ENCODE measurements around the gene EVA1C. TPM values are rescaled to one million over a fixed set of nuclear protein-coding genes. Genes with fewer than 3 reads are reported as not detected.

EVA1C gene
- total and polyA plus RNA-seq, 2 experiments from 2014 or later: 4.6 to 6.9 TPM

GRCh38 chr21:32457962-32458361, 45.5 kb downstream of the EVA1C start:
- DNase-seq (ENCODE audit: low spot score): no peak
- H3K4me3 Mint-ChIP-seq: no peak overlapping the region
- peaks cover 18% of the 10 kb centered on the region for H3K36me3 Mint-ChIP-seq (ENCODE audit: low read depth)
- H3K27ac Mint-ChIP-seq: no peak overlapping the region
- Histone ChIP-seq H2AFZ (no peak overlapping the region), H3K4me2 (no peak overlapping the region), H3K79me2 (replicated peaks; ENCODE audit: insufficient read depth) (no peaks in the 10 kb centered on the region), H3K36me3 (ENCODE audit: insufficient read depth) (no peaks in the 10 kb centered on the region), H3K27ac (ENCODE audit: low read depth) (no peak overlapping the region), H3F3A (replicated peaks; ENCODE audit: low read depth) (no peaks in the 10 kb centered on the region), H3K4me3 (no peak overlapping the region), H3K9me2 (ENCODE audit: insufficient read depth) (peaks cover 7% of the 10 kb centered on the region), H3K27me3 (ENCODE audit: insufficient read depth) (no peaks in the 10 kb centered on the region), H4K20me1 (replicated peaks; ENCODE audit: insufficient read depth) (no peaks in the 10 kb centered on the region), H3K4me1 (ENCODE audit: insufficient read depth) (no peaks in the 10 kb centered on the region)
- H3K27me3 Mint-ChIP-seq (ENCODE audit: insufficient read depth, low read depth, poor library complexity): peaks cover 1% of the 10 kb centered on the region
- no peak for ATAC-seq
- TF ChIP-seq, protein P1, sequence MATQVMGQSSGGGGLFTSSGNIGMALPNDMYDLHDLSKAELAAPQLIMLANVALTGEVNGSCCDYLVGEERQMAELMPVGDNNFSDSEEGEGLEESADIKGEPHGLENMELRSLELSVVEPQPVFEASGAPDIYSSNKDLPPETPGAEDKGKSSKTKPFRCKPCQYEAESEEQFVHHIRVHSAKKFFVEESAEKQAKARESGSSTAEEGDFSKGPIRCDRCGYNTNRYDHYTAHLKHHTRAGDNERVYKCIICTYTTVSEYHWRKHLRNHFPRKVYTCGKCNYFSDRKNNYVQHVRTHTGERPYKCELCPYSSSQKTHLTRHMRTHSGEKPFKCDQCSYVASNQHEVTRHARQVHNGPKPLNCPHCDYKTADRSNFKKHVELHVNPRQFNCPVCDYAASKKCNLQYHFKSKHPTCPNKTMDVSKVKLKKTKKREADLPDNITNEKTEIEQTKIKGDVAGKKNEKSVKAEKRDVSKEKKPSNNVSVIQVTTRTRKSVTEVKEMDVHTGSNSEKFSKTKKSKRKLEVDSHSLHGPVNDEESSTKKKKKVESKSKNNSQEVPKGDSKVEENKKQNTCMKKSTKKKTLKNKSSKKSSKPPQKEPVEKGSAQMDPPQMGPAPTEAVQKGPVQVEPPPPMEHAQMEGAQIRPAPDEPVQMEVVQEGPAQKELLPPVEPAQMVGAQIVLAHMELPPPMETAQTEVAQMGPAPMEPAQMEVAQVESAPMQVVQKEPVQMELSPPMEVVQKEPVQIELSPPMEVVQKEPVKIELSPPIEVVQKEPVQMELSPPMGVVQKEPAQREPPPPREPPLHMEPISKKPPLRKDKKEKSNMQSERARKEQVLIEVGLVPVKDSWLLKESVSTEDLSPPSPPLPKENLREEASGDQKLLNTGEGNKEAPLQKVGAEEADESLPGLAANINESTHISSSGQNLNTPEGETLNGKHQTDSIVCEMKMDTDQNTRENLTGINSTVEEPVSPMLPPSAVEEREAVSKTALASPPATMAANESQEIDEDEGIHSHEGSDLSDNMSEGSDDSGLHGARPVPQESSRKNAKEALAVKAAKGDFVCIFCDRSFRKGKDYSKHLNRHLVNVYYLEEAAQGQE (IDR thresholded peaks at IDR 0.05; ENCODE audit: unreplicated experiment): no peak
- no peak for TF ChIP-seq POLR2AphosphoS5 (IDR thresholded peaks at IDR 0.05; ENCODE audit: low read depth)
- TF ChIP-seq, protein P2, sequence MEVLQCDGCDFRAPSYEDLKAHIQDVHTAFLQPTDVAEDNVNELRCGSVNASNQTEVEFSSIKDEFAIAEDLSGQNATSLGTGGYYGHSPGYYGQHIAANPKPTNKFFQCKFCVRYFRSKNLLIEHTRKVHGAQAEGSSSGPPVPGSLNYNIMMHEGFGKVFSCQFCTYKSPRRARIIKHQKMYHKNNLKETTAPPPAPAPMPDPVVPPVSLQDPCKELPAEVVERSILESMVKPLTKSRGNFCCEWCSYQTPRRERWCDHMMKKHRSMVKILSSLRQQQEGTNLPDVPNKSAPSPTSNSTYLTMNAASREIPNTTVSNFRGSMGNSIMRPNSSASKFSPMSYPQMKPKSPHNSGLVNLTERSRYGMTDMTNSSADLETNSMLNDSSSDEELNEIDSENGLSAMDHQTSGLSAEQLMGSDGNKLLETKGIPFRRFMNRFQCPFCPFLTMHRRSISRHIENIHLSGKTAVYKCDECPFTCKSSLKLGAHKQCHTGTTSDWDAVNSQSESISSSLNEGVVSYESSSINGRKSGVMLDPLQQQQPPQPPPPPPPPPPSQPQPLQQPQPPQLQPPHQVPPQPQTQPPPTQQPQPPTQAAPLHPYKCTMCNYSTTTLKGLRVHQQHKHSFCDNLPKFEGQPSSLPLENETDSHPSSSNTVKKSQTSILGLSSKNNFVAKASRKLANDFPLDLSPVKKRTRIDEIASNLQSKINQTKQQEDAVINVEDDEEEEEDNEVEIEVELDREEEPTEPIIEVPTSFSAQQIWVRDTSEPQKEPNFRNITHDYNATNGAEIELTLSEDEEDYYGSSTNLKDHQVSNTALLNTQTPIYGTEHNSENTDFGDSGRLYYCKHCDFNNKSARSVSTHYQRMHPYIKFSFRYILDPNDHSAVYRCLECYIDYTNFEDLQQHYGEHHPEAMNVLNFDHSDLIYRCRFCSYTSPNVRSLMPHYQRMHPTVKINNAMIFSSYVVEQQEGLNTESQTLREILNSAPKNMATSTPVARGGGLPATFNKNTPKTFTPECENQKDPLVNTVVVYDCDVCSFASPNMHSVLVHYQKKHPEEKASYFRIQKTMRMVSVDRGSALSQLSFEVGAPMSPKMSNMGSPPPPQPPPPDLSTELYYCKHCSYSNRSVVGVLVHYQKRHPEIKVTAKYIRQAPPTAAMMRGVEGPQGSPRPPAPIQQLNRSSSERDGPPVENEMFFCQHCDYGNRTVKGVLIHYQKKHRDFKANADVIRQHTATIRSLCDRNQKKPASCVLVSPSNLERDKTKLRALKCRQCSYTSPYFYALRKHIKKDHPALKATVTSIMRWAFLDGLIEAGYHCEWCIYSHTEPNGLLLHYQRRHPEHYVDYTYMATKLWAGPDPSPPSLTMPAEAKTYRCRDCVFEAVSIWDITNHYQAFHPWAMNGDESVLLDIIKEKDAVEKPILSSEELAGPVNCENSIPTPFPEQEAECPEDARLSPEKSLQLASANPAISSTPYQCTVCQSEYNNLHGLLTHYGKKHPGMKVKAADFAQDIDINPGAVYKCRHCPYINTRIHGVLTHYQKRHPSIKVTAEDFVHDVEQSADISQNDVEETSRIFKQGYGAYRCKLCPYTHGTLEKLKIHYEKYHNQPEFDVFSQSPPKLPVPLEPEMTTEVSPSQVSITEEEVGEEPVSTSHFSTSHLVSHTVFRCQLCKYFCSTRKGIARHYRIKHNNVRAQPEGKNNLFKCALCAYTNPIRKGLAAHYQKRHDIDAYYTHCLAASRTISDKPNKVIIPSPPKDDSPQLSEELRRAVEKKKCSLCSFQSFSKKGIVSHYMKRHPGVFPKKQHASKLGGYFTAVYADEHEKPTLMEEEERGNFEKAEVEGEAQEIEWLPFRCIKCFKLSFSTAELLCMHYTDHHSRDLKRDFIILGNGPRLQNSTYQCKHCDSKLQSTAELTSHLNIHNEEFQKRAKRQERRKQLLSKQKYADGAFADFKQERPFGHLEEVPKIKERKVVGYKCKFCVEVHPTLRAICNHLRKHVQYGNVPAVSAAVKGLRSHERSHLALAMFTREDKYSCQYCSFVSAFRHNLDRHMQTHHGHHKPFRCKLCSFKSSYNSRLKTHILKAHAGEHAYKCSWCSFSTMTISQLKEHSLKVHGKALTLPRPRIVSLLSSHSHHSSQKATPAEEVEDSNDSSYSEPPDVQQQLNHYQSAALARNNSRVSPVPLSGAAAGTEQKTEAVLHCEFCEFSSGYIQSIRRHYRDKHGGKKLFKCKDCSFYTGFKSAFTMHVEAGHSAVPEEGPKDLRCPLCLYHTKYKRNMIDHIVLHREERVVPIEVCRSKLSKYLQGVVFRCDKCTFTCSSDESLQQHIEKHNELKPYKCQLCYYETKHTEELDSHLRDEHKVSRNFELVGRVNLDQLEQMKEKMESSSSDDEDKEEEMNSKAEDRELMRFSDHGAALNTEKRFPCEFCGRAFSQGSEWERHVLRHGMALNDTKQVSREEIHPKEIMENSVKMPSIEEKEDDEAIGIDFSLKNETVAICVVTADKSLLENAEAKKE (CRISPR knock-in tag; IDR thresholded peaks at IDR 0.05): no peak
- TF ChIP-seq CREB1 (CRISPR knock-in tag; IDR thresholded peaks at IDR 0.05; ENCODE audit: low read depth): no peak
- no peak for TF ChIP-seq JUNB (IDR thresholded peaks at IDR 0.05; ENCODE audit: unreplicated experiment)
- TF ChIP-seq EZH2 (IDR thresholded peaks at IDR 0.05; ENCODE audit: low read depth, unreplicated experiment): no peak
- TF ChIP-seq ETS1 (IDR thresholded peaks at IDR 0.05): no peak
- TF ChIP-seq, protein P3, sequence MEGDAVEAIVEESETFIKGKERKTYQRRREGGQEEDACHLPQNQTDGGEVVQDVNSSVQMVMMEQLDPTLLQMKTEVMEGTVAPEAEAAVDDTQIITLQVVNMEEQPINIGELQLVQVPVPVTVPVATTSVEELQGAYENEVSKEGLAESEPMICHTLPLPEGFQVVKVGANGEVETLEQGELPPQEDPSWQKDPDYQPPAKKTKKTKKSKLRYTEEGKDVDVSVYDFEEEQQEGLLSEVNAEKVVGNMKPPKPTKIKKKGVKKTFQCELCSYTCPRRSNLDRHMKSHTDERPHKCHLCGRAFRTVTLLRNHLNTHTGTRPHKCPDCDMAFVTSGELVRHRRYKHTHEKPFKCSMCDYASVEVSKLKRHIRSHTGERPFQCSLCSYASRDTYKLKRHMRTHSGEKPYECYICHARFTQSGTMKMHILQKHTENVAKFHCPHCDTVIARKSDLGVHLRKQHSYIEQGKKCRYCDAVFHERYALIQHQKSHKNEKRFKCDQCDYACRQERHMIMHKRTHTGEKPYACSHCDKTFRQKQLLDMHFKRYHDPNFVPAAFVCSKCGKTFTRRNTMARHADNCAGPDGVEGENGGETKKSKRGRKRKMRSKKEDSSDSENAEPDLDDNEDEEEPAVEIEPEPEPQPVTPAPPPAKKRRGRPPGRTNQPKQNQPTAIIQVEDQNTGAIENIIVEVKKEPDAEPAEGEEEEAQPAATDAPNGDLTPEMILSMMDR (conservative IDR thresholded peaks at IDR 0.05; ENCODE audit: low read depth in 2 of 2): no peak
- TF ChIP-seq ZNF114 (CRISPR knock-in tag; IDR thresholded peaks at IDR 0.05): no peak
- TF ChIP-seq NANOG (IDR thresholded peaks at IDR 0.05; ENCODE audit: borderline replicate concordance): no peak
- H3K4me1 Mint-ChIP-seq: peaks cover 18% of the 10 kb centered on the region
- peaks cover 19% of the 10 kb centered on the region for H3K9me3 Mint-ChIP-seq
